Measurements from ENCODE around the gene NTM.

Gene NTM

DNA sequence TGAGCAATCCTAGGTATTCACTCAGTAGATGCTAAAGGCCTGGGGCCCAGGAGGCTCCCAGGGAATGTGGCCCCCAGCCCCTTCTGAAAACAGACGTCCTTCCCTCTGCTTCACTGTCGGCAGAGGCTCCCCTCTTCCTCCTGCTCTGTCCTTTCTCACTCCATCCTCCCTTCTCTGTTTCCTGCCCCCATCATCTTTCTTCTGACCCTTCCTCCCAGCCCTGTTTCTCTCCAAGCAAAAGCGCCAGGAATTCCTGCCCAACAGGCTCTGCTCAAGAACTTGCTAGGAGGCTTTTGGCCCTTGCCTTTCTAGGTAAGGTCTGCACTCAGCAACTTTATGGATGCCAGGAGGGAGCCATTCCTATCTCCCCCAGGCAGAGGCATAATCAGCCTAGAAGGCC is 300.5 kb downstream of the NTM start:
- no peak for DNase-seq (ENCODE audit: low read depth in 1 of 2, low spot score in 1 of 2)
- Histone ChIP-seq H3K4me3 (replicated peaks; ENCODE audit: insufficient read depth, low read length) (no peak overlapping the region), H3K27me3 (ENCODE audit: insufficient read depth, poor library complexity, severe bottlenecking) (no peaks in the 10 kb centered on the region), H3K27ac (replicated peaks) (no peak overlapping the region)
- TF ChIP-seq GABPA (IDR thresholded peaks at IDR 0.05; ENCODE audit: low read depth) (no peak), REST (IDR thresholded peaks at IDR 0.05; ENCODE audit: insufficient replicate concordance, low read depth) (no peak), SPI1 (IDR thresholded peaks at IDR 0.05; ENCODE audit: borderline replicate concordance, low read depth) (no peak), POLR2AphosphoS5 (IDR thresholded peaks at IDR 0.05; ENCODE audit: low read depth) (no peak)
- TF ChIP-seq, protein P1, sequence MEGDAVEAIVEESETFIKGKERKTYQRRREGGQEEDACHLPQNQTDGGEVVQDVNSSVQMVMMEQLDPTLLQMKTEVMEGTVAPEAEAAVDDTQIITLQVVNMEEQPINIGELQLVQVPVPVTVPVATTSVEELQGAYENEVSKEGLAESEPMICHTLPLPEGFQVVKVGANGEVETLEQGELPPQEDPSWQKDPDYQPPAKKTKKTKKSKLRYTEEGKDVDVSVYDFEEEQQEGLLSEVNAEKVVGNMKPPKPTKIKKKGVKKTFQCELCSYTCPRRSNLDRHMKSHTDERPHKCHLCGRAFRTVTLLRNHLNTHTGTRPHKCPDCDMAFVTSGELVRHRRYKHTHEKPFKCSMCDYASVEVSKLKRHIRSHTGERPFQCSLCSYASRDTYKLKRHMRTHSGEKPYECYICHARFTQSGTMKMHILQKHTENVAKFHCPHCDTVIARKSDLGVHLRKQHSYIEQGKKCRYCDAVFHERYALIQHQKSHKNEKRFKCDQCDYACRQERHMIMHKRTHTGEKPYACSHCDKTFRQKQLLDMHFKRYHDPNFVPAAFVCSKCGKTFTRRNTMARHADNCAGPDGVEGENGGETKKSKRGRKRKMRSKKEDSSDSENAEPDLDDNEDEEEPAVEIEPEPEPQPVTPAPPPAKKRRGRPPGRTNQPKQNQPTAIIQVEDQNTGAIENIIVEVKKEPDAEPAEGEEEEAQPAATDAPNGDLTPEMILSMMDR (IDR thresholded peaks at IDR 0.05; ENCODE audit: insufficient read depth, low read length): no peak

GRCh38 chr11:131671320-131671719 is 300.9 kb downstream of the NTM start:
- Histone ChIP-seq H3K27ac (replicated peaks) (no peak overlapping the region), H3K4me3 (replicated peaks; ENCODE audit: insufficient read depth, low read length) (no peak overlapping the region), H3K27me3 (ENCODE audit: insufficient read depth, poor library complexity, severe bottlenecking) (no peaks in the 10 kb centered on the region)
- no peak for DNase-seq (ENCODE audit: low read depth in 1 of 2, low spot score in 1 of 2)
- TF ChIP-seq, protein P1 (IDR thresholded peaks at IDR 0.05; ENCODE audit: insufficient read depth, low read length): no peak
- TF ChIP-seq POLR2AphosphoS5 (IDR thresholded peaks at IDR 0.05; ENCODE audit: low read depth): no peak
- TF ChIP-seq SPI1 (IDR thresholded peaks at IDR 0.05; ENCODE audit: borderline replicate concordance, low read depth): no peak
- no peak for TF ChIP-seq GABPA (IDR thresholded peaks at IDR 0.05; ENCODE audit: low read depth)
- no peak for TF ChIP-seq REST (IDR thresholded peaks at IDR 0.05; ENCODE audit: insufficient replicate concordance, low read depth)

GRCh38 chr11:131671734-131672133 is 301.3 kb downstream of the NTM start:
- TF ChIP-seq SPI1 (IDR thresholded peaks at IDR 0.05; ENCODE audit: borderline replicate concordance, low read depth): no peak
- no peak for TF ChIP-seq GABPA (IDR thresholded peaks at IDR 0.05; ENCODE audit: low read depth)
- no peak for TF ChIP-seq POLR2AphosphoS5 (IDR thresholded peaks at IDR 0.05; ENCODE audit: low read depth)
- TF ChIP-seq, protein P1 (IDR thresholded peaks at IDR 0.05; ENCODE audit: insufficient read depth, low read length): no peak
- TF ChIP-seq REST (IDR thresholded peaks at IDR 0.05; ENCODE audit: insufficient replicate concordance, low read depth): no peak
- H3K27ac ChIP-seq (replicated peaks): no peak overlapping the region

More at GRCh38 chr11:131671734-131672133, 301.3 kb downstream of the NTM start:
- Histone ChIP-seq H3K27me3 (ENCODE audit: insufficient read depth, poor library complexity, severe bottlenecking) (no peaks in the 10 kb centered on the region), H3K4me3 (replicated peaks; ENCODE audit: insufficient read depth, low read length) (no peak overlapping the region)
- no peak for DNase-seq (ENCODE audit: low read depth in 1 of 2, low spot score in 1 of 2)
